ENCODE data around the gene S100A7.

DNA sequence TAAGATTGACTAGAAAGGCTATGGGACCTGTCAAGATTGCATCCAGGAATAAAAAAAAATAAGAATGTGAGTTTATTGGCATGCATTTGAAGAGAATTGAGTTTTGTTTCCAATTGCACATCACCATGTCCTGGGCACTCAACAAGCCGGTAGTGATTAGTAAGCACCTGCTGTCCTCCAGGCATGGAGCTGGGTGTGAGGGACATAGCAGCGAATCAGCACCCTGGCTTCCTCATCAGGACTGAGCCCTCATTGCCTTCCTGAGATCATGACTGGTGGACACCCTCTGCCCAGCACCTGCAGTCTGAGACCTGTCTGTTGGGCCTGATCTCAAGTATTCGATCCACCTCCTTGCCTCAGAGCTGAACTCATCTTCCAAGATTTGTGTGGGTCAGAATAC, 48.6 kb upstream of the S100A7 start:
- TF ChIP-seq CCNT2 (IDR thresholded peaks at IDR 0.05; ENCODE audit: borderline replicate concordance, extremely low read depth, insufficient read length, low read depth, low read length) (no peak), ARHGAP35 (IDR thresholded peaks at IDR 0.05; ENCODE audit: partially characterized antibody) (no peak), MEF2A (IDR thresholded peaks at IDR 0.05; ENCODE audit: control insufficient read depth, low read depth, low read length) (no peak), GATAD2B (IDR thresholded peaks at IDR 0.05; ENCODE audit: borderline replicate concordance) (no peak), NCOR1 (IDR thresholded peaks at IDR 0.05) (no peak), ZZZ3 (IDR thresholded peaks at IDR 0.05) (no peak), NFRKB (IDR thresholded peaks at IDR 0.05; ENCODE audit: low read depth) (no peak), CHD2 (IDR thresholded peaks at IDR 0.05; ENCODE audit: low read depth, low read length) (no peak)
- TF ChIP-seq, protein P1, sequence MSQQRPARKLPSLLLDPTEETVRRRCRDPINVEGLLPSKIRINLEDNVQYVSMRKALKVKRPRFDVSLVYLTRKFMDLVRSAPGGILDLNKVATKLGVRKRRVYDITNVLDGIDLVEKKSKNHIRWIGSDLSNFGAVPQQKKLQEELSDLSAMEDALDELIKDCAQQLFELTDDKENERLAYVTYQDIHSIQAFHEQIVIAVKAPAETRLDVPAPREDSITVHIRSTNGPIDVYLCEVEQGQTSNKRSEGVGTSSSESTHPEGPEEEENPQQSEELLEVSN (IDR thresholded peaks at IDR 0.05; ENCODE audit: borderline replicate concordance in 1 of 2, extremely low read depth in 1 of 2, insufficient read depth in 1 of 2, insufficient read length in 1 of 2, low read depth in 1 of 2, low read length in 1 of 2, poor library complexity in 1 of 2, severe bottlenecking in 1 of 2): no peak
- TF ChIP-seq, protein P2, sequence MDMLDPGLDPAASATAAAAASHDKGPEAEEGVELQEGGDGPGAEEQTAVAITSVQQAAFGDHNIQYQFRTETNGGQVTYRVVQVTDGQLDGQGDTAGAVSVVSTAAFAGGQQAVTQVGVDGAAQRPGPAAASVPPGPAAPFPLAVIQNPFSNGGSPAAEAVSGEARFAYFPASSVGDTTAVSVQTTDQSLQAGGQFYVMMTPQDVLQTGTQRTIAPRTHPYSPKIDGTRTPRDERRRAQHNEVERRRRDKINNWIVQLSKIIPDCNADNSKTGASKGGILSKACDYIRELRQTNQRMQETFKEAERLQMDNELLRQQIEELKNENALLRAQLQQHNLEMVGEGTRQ (CRISPR knock-in tag; IDR thresholded peaks at IDR 0.05): no peak
- TF ChIP-seq, protein P3, sequence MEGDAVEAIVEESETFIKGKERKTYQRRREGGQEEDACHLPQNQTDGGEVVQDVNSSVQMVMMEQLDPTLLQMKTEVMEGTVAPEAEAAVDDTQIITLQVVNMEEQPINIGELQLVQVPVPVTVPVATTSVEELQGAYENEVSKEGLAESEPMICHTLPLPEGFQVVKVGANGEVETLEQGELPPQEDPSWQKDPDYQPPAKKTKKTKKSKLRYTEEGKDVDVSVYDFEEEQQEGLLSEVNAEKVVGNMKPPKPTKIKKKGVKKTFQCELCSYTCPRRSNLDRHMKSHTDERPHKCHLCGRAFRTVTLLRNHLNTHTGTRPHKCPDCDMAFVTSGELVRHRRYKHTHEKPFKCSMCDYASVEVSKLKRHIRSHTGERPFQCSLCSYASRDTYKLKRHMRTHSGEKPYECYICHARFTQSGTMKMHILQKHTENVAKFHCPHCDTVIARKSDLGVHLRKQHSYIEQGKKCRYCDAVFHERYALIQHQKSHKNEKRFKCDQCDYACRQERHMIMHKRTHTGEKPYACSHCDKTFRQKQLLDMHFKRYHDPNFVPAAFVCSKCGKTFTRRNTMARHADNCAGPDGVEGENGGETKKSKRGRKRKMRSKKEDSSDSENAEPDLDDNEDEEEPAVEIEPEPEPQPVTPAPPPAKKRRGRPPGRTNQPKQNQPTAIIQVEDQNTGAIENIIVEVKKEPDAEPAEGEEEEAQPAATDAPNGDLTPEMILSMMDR (IDR thresholded peaks at IDR 0.05 in 2 of 3, conservative IDR thresholded peaks at IDR 0.05 in 1 of 3; ENCODE audit: insufficient read depth in 2 of 3, low read depth in 1 of 3, low read length in 3 of 3): no peak
- TF ChIP-seq, protein P4, sequence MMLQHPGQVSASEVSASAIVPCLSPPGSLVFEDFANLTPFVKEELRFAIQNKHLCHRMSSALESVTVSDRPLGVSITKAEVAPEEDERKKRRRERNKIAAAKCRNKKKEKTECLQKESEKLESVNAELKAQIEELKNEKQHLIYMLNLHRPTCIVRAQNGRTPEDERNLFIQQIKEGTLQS (IDR thresholded peaks at IDR 0.05): no peak
- TF ChIP-seq, protein P4 (CRISPR knock-in tag; conservative IDR thresholded peaks at IDR 0.05): no peak

Data from K562 (cell line).